ENCODE measurements around the gene C2CD4D. TPM values are rescaled to one million over a fixed set of nuclear protein-coding genes. Genes with fewer than 3 reads are reported as not detected.

Gene C2CD4D
- total RNA-seq = under 1 TPM; 0.51 to 0.55 TPM

DNA sequence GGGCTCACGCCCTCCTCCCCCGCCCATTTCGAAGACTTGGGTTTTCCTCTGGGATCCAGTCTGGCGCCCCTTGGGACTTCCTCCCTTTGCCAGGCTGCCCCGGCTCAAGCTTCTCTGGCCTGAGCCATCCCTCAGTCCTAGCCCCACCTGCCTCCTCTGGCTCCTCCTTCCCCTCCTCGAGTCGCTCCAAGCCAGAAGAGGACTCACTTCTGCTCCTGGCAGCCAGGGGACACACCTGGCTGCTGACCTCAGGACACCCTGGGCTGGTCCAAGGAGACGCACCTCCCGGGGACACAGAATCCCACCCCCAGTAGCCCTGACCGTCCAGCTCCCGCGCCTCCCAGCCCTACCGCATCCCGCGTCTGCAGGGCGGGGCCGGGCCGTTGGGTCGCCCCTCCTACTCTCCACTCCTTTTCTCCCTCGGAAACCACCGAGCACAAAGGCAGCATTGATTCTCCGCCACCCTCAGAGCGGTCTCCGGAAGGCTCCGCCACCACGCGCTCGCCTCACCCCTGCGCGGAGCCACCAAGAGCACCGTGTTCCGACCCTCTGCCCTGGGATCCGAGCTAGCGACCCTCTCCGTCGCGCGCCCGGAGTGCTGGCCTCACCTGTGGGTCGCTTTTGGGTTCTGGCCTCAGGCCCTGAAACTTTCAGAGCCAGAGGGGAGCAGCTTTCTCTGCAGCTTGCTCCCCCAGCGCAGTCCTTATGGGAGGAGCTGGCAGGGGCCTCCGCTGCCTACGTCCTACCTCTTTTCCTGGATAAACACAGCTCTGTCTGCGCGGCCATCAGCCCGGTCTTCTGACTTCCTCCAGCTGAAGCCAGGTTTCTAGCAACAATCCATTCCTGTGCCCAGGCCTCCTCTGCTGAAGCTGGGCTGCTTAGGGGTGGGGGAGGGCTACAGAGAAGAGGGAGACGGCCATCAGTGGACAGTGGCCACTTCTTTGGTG is at the start of gene C2CD4D:
Gene C2CD4D (minus strand): TSS at position 364 of the 947 bp plus-strand sequence. CDS start 831 bp downstream, outside the sequence.

DNA sequence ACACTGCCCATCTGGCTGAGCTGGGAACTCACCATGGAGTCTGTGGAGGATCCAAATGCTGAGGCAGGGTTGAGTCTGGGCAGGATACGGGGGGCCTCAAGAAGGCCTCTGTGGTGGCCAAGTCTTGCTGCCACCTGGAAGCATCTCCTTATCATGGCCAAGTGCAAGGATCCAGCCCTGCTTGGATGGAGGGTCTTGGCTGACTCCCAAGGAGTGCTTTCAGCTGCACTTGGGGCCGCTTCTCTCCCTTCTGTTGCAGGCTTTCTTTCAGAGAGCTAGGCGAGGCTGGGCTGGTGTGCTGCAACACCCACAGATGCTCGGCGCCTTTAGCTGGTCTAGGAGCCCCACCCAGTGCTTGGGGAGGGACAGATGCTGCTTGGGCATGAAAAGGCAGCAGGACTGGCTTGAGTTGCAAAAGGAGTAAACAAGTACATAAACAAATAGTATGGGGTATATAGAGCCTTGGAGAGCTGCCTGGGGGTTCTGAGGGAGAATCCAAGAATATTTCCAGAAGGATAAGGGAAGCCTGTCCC is 13.9 kb upstream of the C2CD4D start, which contains the start of gene THEM5:
Gene THEM5 (minus strand): TSS at position 302 of the 533 bp plus-strand sequence. CDS start 147 bp downstream, at position 155.

DNA sequence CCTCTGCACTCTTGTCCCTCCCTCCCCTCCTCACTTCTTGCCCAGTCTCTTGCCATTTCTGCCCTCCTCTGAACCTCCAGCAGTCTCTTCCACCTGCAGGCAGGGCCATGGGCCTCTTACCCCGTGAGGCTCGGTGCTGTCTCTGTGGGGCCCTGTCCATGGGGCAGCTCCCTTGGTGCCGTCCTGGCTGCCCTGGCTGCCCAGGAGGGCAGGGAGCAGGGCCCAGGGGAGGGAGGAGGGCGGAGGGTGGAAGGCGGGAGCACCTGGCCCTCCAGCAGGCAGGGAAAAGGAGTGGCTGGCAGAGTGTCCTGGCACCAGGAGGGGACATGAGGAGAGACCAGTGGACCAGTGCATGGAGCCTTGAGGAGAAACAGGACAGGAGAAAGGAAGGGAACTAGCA is 8.0 kb downstream of the C2CD4D start, which contains the start of gene RORC:
Gene RORC (minus strand): TSS at position 198 of the 400 bp plus-strand sequence. CDS start 38 bp downstream, at position 160.

DNA sequence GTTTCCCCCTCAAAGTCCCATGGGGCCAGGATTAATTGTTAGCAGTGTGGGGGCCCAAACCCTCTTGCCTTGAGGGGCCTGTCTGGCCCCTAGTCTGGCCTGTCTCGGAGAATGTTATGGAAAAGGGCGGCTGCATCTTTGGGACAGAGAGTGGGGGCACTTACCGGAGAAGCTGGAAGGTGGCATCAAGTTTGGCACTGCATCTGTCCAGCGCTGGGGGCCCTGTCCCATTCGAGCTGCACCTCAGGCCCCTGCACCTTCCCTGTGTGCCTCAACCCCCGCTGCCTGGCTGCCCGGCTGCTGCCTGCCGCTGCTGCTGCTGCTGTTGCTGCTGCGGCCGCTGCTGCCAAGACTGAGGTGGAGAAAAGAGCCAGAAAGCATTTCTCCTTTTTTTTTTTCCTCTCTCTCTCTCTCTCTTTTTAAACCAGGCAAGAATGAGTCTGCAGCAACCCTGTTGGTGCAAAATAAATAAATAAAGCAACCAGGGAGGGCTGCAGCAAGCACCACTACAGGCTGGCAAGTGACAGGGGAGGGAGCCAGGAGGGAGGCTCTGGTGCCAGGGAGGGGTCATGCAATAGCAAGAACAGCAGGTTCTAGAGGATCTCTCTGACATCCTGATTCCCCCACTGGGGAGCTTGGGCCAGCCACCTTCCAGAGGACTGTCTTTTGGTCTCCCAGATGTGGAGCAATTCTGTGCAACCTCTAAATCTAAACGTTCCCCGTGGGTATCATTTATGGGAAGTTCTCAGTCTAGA is 34.4 kb downstream of the C2CD4D start, which contains the start of gene LINGO4:
Gene LINGO4 (minus strand): TSS at position 354 of the 755 bp plus-strand sequence. CDS start 2,715 bp downstream, outside the sequence.

DNA sequence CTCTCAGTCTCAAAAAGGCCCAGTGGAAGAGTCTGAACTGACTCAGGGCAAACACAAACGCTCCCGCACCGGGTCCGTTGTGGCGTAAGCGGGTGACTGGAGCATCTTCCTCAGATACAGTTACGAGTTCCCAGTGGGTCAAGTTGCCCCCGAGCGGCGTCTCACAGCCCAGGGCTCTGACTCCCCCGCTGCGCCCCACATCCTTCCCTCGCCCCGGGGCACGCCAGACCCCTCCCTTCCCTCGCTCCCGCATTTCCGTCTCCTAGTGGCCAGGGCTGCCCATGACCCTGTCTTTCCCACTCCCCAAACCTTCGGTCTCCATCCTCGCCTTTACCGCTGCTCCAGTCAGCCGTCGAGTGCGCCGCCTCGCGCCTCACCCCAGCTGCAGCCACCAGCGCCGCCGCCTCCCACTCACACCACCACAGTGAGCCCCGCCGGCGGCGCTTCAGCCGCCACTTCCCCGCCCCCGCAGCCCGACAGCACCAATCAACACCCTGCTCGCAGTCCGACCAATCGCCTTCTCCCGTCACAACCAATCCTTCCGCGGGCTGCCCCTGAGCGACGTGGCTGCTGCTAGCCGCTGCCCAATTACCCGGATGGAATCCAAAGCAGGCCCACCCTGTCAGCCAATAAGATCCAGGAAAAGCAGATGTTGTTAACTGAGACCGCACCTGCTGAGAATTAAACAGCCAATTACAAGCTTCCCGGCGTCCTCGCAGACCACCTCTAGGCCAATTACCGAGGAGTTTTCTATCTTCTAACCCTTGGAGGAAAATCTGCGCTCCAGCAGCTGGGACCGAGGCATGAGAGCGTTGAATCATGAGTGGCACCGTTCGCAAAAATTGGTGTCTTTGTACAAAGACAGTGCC is 49.3 kb downstream of the C2CD4D start, which contains the start of gene TDRKH:
Gene TDRKH (minus strand): TSS at position 430 of the 869 bp plus-strand sequence. CDS start 7,478 bp downstream, outside the sequence.

Other genes with a start within 250 kb of the C2CD4D start
- 10 to 100 TPM; 21.7 to 22.9 TPM for gene SNX27, start 227.8 kb downstream of the C2CD4D start, total RNA-seq
- not detected for gene CELF3, start 123.0 kb downstream of the C2CD4D start, total RNA-seq
- gene RIIAD1, start 118.3 kb downstream of the C2CD4D start, total RNA-seq = not detected
- 100 to 1,000 TPM in 1 of 2 experiments, 10 to 100 TPM in 1; 89.4 to 105 TPM for gene MRPL9, start 76.3 kb downstream of the C2CD4D start, total RNA-seq
- 10 to 100 TPM; 15.8 to 18.3 TPM for gene TDRKH, start 49.3 kb downstream of the C2CD4D start, total RNA-seq
- under 1 TPM; 0.10 TPM for gene LINGO4, start 34.4 kb downstream of the C2CD4D start, total RNA-seq
- under 1 TPM; 0.70 to 0.76 TPM for gene RORC, start 8.0 kb downstream of the C2CD4D start, total RNA-seq
- not detected for gene THEM5, start 13.9 kb upstream of the C2CD4D start, total RNA-seq
- 10 to 100 TPM; 24.7 to 25.8 TPM for gene THEM4, start 69.7 kb upstream of the C2CD4D start, total RNA-seq
- 100 to 1,000 TPM; 489 to 516 TPM for gene S100A10, start 154.0 kb upstream of the C2CD4D start, total RNA-seq
- 100 to 1,000 TPM; 304 to 323 TPM for gene S100A11, start 197.2 kb upstream of the C2CD4D start, total RNA-seq
- gene TCHHL1, start 249.2 kb upstream of the C2CD4D start, total RNA-seq = not detected